RWPE1 (cell line): ENCODE data around the gene EML3.

Source experiments
- CTCF ChIA-PET: fragments of 350-600 bp; sonication (Branson Sonifier 250); formaldehyde crosslinking; extraction: SDS; loops from one replicate; lab custom pipeline; 2021; lab: Yijun Ruan, JAX
- POLR2A ChIA-PET: fragments of 400-600 bp; formaldehyde crosslinking; extraction: SDS; loops from one replicate; lab custom pipeline; 2020; ENCODE audit warnings: antibody characterized with exemption; ENCODE audit not compliant: low non-redundant PET; lab: Yijun Ruan, JAX
- DNase-seq: peaks from one replicate; pipeline ENCODE4 v3.0.0; 2012; ENCODE audit warnings: low spot score
- H3K27ac ChIP-seq: fragments of 450-650 bp; 2 replicates; pipeline ENCODE4 v1.5.1; 2017
- CTCF ChIP-seq: fragments of 450-650 bp; conservative IDR thresholded peaks from 2 replicates; pipeline ENCODE4 v1.5.1; 2017; ENCODE audit warnings: low read depth, mild to moderate bottlenecking

EML3 gene

DNA sequence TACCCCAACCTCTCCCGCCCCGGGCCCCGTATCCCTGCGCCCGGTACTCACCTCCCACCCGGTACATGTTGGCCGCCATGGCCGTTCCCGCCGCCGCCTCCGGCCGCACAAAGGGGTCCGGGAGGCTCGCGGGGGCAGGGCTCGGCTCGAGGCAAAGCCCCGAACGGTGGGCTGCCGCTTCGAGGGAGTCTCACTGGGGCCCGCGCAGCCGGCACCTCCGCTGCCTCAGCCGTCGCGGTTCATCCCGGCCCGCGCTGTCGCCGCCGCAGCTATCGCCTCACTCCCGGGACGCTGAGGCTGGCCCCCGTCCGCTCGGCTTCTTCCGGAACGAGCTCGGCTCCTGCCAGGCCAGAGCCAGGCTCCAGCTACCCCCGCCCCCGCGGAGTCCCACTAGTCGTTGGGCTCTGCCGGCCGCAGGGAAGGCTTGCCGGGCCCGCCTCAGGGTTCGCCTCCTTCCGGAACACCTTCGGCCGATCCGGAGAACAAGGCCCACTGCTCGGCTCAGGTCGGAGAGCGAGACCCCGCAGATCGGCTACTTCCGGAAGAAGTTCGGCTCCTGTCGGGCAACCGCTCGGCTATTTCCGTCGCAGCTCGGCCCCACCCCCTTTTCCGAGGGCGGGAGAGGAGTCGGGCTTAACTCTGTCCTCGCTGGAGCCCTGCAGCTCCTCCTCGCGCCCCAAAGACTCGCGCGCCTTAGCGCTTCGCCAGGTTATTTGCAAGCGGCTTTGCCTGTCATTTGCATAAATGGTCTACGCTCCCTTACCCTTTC is 11.0 kb downstream of the EML3 start, which contains the start of gene MTA2:
Gene MTA2 (minus strand): TSS at position 494 of the 769 bp plus-strand sequence. CDS start 415 bp downstream, at position 79.
- ChIA-PET POLR2A (interaction anchor here (0.5 to 2.3 kb wide), 6 partner anchors 9 to 196 kb away, joined by 3 to 24 read pairs (median 6); partner anchors contain the start of genes B3GAT3, C11orf98, CSKMT and TUT1), CTCF (interaction anchor here (0.6 to 1.2 kb wide), 3 partner anchors 47 to 282 kb away, joined by 4 to 5 read pairs (median 4); no protein-coding TSS in a partner anchor)
- TF ChIP-seq CTCF, result no peak
- peak; percentile 92 for DNase-seq
- peak within 1 kb of the TSS; percentile 98 for H3K27ac ChIP-seq

GRCh38 chr11:62601122-62601371 is 11.5 kb downstream of the EML3 start:
- POLR2A ChIA-PET, result interaction anchor here (0.6 to 2.3 kb wide), 5 partner anchors 8 to 785 kb away, joined by 3 to 24 read pairs (median 9); partner anchors contain the start of genes B3GAT3, C11orf98, CSKMT and TUT1
- peak overlapping the region; percentile 98 for H3K27ac ChIP-seq
- DNase-seq, result no peak
- CTCF ChIA-PET, result interaction anchor here (0.6 to 1.2 kb wide), 2 partner anchors 47 to 59 kb away, joined by 4 read pairs; no protein-coding TSS in a partner anchor
- no peak for TF ChIP-seq CTCF

DNA sequence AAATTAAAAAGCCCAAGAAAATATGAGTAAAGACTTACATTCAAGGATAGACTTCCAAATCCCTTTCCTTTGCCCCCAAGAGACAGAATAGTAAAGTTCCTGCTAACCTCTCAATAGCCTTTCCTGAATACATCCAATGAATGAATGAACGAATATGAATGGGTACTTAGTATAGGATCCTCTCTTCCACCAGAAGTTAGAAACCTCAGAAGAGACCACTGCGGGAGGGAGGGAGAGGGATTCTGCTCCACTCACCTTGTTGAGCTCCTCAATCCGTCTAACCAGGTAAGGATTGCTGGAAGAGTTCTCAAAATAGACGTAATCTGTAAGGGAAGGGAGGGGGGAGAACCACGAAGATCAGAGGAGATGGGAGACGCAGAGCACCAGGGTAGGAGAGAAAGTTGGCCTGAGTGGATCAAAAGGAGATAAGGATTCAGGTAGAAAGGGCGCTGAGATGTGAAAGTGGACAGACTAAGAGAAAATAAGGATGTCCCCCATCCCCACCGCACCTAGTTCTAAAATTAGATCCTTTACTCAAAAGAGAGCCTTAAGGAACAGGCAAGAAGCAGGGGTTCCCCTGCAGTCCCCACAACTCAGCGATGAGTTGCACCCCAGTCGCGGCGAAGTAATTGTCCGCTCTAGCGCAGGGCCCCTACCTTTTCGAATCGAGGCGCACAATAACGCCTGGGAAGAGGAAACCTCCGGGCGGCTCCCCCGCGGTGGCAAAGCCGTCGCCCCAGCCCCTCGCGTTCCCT is 12.0 kb downstream of the EML3 start:
- DNase-seq, result no peak
- ChIA-PET CTCF (interaction anchor here (0.6 to 1.2 kb wide), 2 partner anchors 58 to 118 kb away, joined by 3 to 4 read pairs; no protein-coding TSS in a partner anchor), POLR2A (interaction anchor here (0.6 to 2.3 kb wide), 4 partner anchors 9 to 785 kb away, joined by 8 to 24 read pairs (median 11); partner anchors contain the start of genes B3GAT3, C11orf98, CSKMT and TUT1)
- peak overlapping the region; percentile 98 for H3K27ac ChIP-seq
- TF ChIP-seq CTCF, result no peak

- peak; percentile 90 for DNase-seq
- peak overlapping the region; percentile 98 for H3K27ac ChIP-seq
- POLR2A ChIA-PET, result interaction anchor here (0.6 to 2.3 kb wide), 3 partner anchors 8 to 21 kb away, joined by 5 to 24 read pairs (median 13); partner anchors contain the start of genes B3GAT3 and TUT1
- no peak for TF ChIP-seq CTCF
- CTCF ChIA-PET, result interaction anchor here (0.6 to 1.2 kb wide), 2 partner anchors 119 to 187 kb away, joined by 3 to 6 read pairs; no protein-coding TSS in a partner anchor
Observed at GRCh38 chr11:62599901-62600300, 12.7 kb downstream of the EML3 start.

- DNase-seq, result peak; percentile 98
- TF ChIP-seq CTCF, result no peak
- peak overlapping the region; percentile 98 for H3K27ac ChIP-seq
- ChIA-PET POLR2A (interaction anchor here (0.5 to 0.6 kb wide), 2 partner anchors 19 to 20 kb away, joined by 3 to 5 read pairs; no protein-coding TSS in a partner anchor), CTCF (interaction anchor here (0.6 to 1.2 kb wide), 2 partner anchors 44 to 187 kb away, joined by 3 to 6 read pairs; no protein-coding TSS in a partner anchor)
Observed at GRCh38 chr11:62599069-62599696, 13.4 kb downstream of the EML3 start.
